Smooth muscle cell (in vitro differentiated cells): Measurements from ENCODE around the gene RIPPLY2. TPM values are rescaled to one million over a fixed set of nuclear protein-coding genes. Genes with fewer than 3 reads are reported as not detected.

Experiments
- DNase-seq: peaks from one replicate; lab custom pipeline; 2025; ENCODE audit not compliant: unreplicated experiment; lab: John Stamatoyannopoulos, UW
- H2AFZ ChIP-seq: fragments of 200-600 bp; sonication (generic); 2 replicates; pipeline ENCODE4 v1.6.0; 2016; ENCODE audit warnings: antibody characterized with exemption, low read depth, mild to moderate bottlenecking
- H3F3A ChIP-seq: fragments of 200-600 bp; sonication (generic); 2 replicates; pipeline ENCODE4 v1.6.0; 2017; ENCODE audit warnings: antibody characterized with exemption, low read depth
- H3K27ac ChIP-seq: fragments of 200-600 bp; sonication (generic); 2 replicates; pipeline ENCODE4 v1.5.1; 2016; ENCODE audit warnings: low read depth, mild to moderate bottlenecking
- H3K27me3 ChIP-seq: fragments of 200-600 bp; sonication (generic); 2 replicates; pipeline ENCODE4 v1.6.1; 2016; ENCODE audit warnings: low read depth, mild to moderate bottlenecking
- H3K36me3 ChIP-seq: fragments of 200-600 bp; sonication (generic); 2 replicates; pipeline ENCODE4 v1.5.1; 2016; ENCODE audit warnings: low read depth
- H3K4me1 ChIP-seq: fragments of 200-600 bp; sonication (generic); 2 replicates; pipeline ENCODE4 v1.5.1; 2016; ENCODE audit warnings: low read depth
- H3K4me2 ChIP-seq: fragments of 200-600 bp; sonication (generic); 2 replicates; pipeline ENCODE4 v1.6.0; 2016; ENCODE audit warnings: mild to moderate bottlenecking
- H3K4me3 ChIP-seq: fragments of 200-600 bp; sonication (generic); 2 replicates; pipeline ENCODE4 v1.5.1; 2016; ENCODE audit warnings: mild to moderate bottlenecking
- H3K79me2 ChIP-seq: fragments of 200-600 bp; sonication (generic); 2 replicates; pipeline ENCODE4 v1.6.0; 2016; ENCODE audit warnings: low read depth, mild to moderate bottlenecking
- H3K9ac ChIP-seq: fragments of 200-600 bp; sonication (generic); 2 replicates; pipeline ENCODE4 v1.6.0; 2016; ENCODE audit warnings: low read depth
- H3K9me3 ChIP-seq: fragments of 200-600 bp; sonication (generic); replicated peaks from 2 replicates; pipeline ENCODE4 v1.5.1; 2016; ENCODE audit warnings: low read depth
- H4K20me1 ChIP-seq: fragments of 200-600 bp; sonication (generic); 2 replicates; pipeline ENCODE4 v1.6.0; 2016; ENCODE audit warnings: low read depth
- WGBS: methylation state at CpG from one replicate; pipeline ENCODE4 v1.1.7; 2016; ENCODE audit warnings: low lambda C conversion rate; 5-methylcytosine and 5-hydroxymethylcytosine counted together
- polyA plus RNA-seq: library from polyadenylated mRNA; unstranded; fragments of >200 nt; fragmentation: Nextera tagmentation; extraction: Ambion mirVana; gene quantifications from 2 replicates; pipeline ENCODE4 v1.2.1, GENCODE V29; 2016
- total RNA-seq: library from RNA; depleted of rRNA; stranded (reverse); fragments of >200 nt; gene quantifications from 2 replicates; pipeline ENCODE4 v1.2.3, GENCODE V29; 2014
- TF ChIP-seq, protein P1 (sequence below): fragments of 200-600 bp; sonication (generic); IDR thresholded peaks from 2 replicates; pipeline ENCODE4 v1.5.1; 2017; ENCODE audit warnings: borderline replicate concordance, mild to moderate bottlenecking, antibody characterized with exemption; ENCODE audit not compliant: insufficient read depth, poor library complexity, severe bottlenecking

The RIPPLY2 gene
- total and polyA plus RNA-seq, 2 experiments from 2014 or later = not detected

DNA sequence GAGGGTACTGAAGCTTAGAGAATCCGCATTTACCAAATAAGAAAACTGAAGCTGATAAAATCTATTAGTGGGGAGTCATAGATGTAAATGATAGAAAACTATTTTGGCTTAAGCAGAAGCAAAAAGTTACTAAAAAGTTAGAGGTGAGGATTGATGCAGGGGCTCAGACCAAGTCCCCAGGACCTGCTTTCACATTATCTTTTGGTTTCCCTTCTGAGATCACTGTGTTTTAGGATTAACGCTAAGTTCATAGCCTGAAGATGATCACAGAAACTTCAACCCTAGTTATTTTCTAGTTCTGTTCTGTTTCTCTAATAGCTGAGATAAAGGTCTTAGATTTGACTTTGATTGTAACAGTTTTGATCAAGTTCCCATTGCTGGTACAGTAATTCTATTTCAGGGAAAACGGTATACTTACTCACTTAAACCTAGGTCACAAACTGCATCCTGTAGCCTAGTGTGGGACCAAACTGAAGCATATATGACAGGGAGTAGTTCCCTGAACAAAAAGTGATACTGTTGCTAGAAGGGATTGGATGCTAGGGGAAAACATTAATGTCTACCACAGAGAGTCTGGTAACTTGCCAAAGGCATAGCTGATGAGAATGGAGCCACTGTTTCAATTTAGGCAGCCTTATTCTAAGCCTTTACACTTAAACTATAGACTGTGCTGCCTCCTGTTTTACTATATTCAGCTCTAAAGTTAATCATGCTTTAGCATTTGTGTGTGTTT, 19.4 kb downstream of the RIPPLY2 start:
- 97% methylated on average over 3 of the region's 3 CpGs for WGBS
- Histone ChIP-seq H3K27ac (no peak overlapping the region), H3K79me2 (peaks cover 26% of the 10 kb centered on the region), H2AFZ (no peak overlapping the region), H3K36me3 (no peaks in the 10 kb centered on the region), H3F3A (no peaks in the 10 kb centered on the region), H3K9me3 (no peaks in the 10 kb centered on the region), H4K20me1 (peaks cover 12% of the 10 kb centered on the region), H3K4me1 (no peaks in the 10 kb centered on the region), H3K9ac (no peak overlapping the region), H3K4me3 (no peak overlapping the region), H3K4me2 (no peak overlapping the region), H3K27me3 (no peaks in the 10 kb centered on the region)
- TF ChIP-seq, protein P1, sequence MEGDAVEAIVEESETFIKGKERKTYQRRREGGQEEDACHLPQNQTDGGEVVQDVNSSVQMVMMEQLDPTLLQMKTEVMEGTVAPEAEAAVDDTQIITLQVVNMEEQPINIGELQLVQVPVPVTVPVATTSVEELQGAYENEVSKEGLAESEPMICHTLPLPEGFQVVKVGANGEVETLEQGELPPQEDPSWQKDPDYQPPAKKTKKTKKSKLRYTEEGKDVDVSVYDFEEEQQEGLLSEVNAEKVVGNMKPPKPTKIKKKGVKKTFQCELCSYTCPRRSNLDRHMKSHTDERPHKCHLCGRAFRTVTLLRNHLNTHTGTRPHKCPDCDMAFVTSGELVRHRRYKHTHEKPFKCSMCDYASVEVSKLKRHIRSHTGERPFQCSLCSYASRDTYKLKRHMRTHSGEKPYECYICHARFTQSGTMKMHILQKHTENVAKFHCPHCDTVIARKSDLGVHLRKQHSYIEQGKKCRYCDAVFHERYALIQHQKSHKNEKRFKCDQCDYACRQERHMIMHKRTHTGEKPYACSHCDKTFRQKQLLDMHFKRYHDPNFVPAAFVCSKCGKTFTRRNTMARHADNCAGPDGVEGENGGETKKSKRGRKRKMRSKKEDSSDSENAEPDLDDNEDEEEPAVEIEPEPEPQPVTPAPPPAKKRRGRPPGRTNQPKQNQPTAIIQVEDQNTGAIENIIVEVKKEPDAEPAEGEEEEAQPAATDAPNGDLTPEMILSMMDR = no peak
- no peak for DNase-seq

DNA sequence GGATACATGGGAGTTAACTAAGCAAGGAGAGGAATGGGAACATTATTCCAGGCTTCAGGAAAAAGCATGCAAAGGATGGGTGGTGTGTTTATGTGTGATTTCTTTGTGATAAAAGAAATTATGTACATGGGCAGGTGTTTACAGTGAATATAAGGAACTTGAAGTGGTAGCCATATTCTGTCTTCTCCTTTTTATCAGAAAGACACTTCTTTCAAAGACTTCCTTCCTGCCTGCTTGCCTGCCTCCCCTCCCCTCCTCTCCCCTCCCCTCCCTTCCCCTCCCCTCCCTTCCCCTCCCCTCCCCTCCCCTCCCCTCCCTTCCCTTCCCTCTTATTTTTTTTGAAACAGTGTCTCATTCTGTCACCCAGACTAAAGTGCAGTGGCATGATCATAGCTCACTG, 20.7 kb downstream of the RIPPLY2 start:
- Histone ChIP-seq H3K36me3 (no peaks in the 10 kb centered on the region), H3K9me3 (no peaks in the 10 kb centered on the region), H3F3A (no peaks in the 10 kb centered on the region), H3K27me3 (no peaks in the 10 kb centered on the region), H4K20me1 (peaks cover 14% of the 10 kb centered on the region), H3K4me1 (no peaks in the 10 kb centered on the region), H3K79me2 (peaks cover 29% of the 10 kb centered on the region), H3K27ac (no peak overlapping the region), H2AFZ (no peak overlapping the region), H3K4me2 (no peak overlapping the region), H3K9ac (no peak overlapping the region), H3K4me3 (no peak overlapping the region)
- TF ChIP-seq, protein P1 = no peak
- no peak for DNase-seq

DNA sequence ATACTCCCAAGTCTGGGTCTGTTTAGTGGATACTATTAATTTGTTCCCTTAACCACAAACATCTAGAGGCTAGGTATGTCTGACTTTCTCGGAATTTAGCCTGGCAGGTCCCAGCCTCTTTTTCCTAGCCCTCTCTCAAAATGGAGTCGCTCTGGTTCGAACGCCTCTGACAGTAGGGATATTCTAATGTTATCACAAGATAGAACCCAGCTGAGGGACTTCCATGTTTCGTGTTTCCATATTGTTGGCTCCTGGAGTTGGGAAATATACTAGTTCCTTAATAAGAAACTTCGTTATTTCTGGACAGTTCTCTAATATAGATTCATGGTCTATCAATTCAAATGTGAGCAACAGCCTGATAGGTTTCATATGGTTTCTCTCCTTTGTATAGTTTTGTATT, 22.7 kb downstream of the RIPPLY2 start:
- no peak for DNase-seq
- Histone ChIP-seq H3K27me3 (no peaks in the 10 kb centered on the region), H3K4me3 (no peak overlapping the region), H4K20me1 (peaks cover 32% of the 10 kb centered on the region), H3K36me3 (no peaks in the 10 kb centered on the region), H3K4me2 (no peak overlapping the region), H3K9ac (no peak overlapping the region), H3K9me3 (no peaks in the 10 kb centered on the region), H3K27ac (no peak overlapping the region), H2AFZ (no peak overlapping the region), H3F3A (no peaks in the 10 kb centered on the region), H3K79me2 (peaks cover 25% of the 10 kb centered on the region), H3K4me1 (no peaks in the 10 kb centered on the region)
- 94% methylated on average over 6 of the region's 6 CpGs for WGBS
- TF ChIP-seq, protein P1 = no peak
